Activated CD4-positive, alpha-beta T cell treated with anti-CD3 and anti-CD28 coated beads for 36 hours (primary cell): ENCODE measurements around the gene TESMIN. TPM values are rescaled to one million over a fixed set of nuclear protein-coding genes. Genes with fewer than 3 reads are reported as not detected.

Experiments
- ATAC-seq: fragments of 200-7000 bp; cut with Tn5 transposase; one replicate; pipeline ENCODE4 v1.10.0; 2021; ENCODE audit warnings: mild to moderate bottlenecking, moderate library complexity
- CTCF ChIA-PET: fragments of 350-600 bp; sonication (Branson Sonifier 250); formaldehyde crosslinking; loops from one replicate; lab custom pipeline; 2021; ENCODE audit warnings: antibody characterized with exemption; lab: Charles Lee
- POLR2A ChIA-PET: fragments of 350-600 bp; sonication (Branson Sonifier 250); formaldehyde crosslinking; loops from one replicate; lab custom pipeline; 2021; ENCODE audit warnings: antibody characterized with exemption, inconsistent platforms; lab: Charles Lee
- DNase-seq: peaks from one replicate; pipeline ENCODE4 v3.0.0-alpha.2; 2020
- H3K27ac Mint-ChIP-seq: one replicate; pipeline ENCODE4 v1.8.0; 2021; ENCODE audit warnings: mixed read lengths
- H3K27me3 Mint-ChIP-seq: one replicate; pipeline ENCODE4 v1.8.0; 2021; ENCODE audit warnings: mixed read lengths
- H3K36me3 Mint-ChIP-seq: one replicate; pipeline ENCODE4 v1.8.0; 2021; ENCODE audit warnings: low read depth, mixed read lengths
- H3K4me1 Mint-ChIP-seq: one replicate; pipeline ENCODE4 v1.8.0; 2021; ENCODE audit warnings: mixed read lengths
- H3K4me3 Mint-ChIP-seq: one replicate; pipeline ENCODE4 v1.8.0; 2021; ENCODE audit warnings: mild to moderate bottlenecking, moderate library complexity, mixed read lengths
- H3K9me3 Mint-ChIP-seq: one replicate; pipeline ENCODE4 v1.8.0; 2021; ENCODE audit warnings: low read depth, mixed read lengths
- intact Hi-C, 2 experiments: fragments of 100-400 bp; cut with DNase I in 1 of 2; cut with micrococcal nuclease in 1 of 2; formaldehyde crosslinking; loops; one replicate each; pipeline versions ENCODE4 v1.14.2 to v1.15.1; 2022 to 2024; cut with DNase I, micrococcal nuclease
- total RNA-seq, 2 experiments: library from RNA; stranded (reverse); gene quantifications; one replicate each; pipeline ENCODE4 v1.2.3, GENCODE V29; 2021

TESMIN gene
- total RNA-seq, 2 experiments from 2014 or later = 2.9 to 3.5 TPM

DNA sequence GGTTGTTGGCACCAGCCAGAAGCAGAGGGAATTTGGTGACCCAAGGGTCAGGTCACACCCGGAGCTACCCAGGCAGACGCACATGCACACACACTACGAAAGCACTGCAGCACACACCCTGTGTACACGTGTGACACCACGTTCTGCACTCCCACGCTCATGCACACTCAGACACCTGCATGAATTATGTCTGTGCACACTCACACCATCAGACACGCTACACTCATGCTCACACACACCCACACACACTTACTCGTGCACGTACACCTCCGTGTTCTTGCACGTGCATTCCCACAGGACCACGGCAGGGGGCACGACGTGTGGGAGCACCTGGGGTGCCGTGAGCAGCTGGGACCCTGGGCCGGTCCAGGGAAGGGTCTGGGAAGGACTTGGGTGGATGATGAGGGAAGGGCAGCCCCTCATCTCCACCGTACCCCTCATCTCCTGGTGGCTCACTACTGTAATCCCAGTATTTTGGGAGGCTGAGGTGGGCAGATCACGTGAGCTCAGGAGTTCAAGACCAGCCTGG is 87.8 kb downstream of the TESMIN start:
- intact Hi-C loops = no loop called here
- Mint-ChIP-seq H3K27ac (no peak overlapping the region), H3K27me3 (peaks cover 3% of the 10 kb centered on the region), H3K9me3 (no peaks in the 10 kb centered on the region), H3K36me3 (no peaks in the 10 kb centered on the region), H3K4me3 (no peak overlapping the region), H3K4me1 (no peaks in the 10 kb centered on the region)
- POLR2A ChIA-PET = no interaction called here
- no peak for ATAC-seq
- DNase-seq = no peak
- CTCF ChIA-PET = interaction anchor here (1.0 to 1.5 kb wide), 2 partner anchors 50 to 134 kb away, joined by 3 to 6 read pairs; no protein-coding TSS in a partner anchor

- H3K4me3 Mint-ChIP-seq = no peak overlapping the region
- POLR2A ChIA-PET = no interaction called here
- CTCF ChIA-PET = interaction anchor here (0.5 kb wide), 1 partner anchor 75 kb away, joined by 3 read pairs; no protein-coding TSS in a partner anchor
- no peak for DNase-seq
- no peak overlapping the region for H3K27ac Mint-ChIP-seq
- H3K4me1 Mint-ChIP-seq = no peaks in the 10 kb centered on the region
- intact Hi-C loops = no loop called here
- no peak for ATAC-seq
- H3K27me3 Mint-ChIP-seq = peaks cover 3% of the 10 kb centered on the region
- H3K9me3 Mint-ChIP-seq = no peaks in the 10 kb centered on the region
- no peaks in the 10 kb centered on the region for H3K36me3 Mint-ChIP-seq
Measured at GRCh38 chr11:68661697-68662603, 89.4 kb downstream of the TESMIN start.

- no peak for ATAC-seq
- ChIA-PET CTCF (no interaction called here), POLR2A (no interaction called here)
- no peaks in the 10 kb centered on the region for H3K9me3 Mint-ChIP-seq
- intact Hi-C loops = no loop called here
- H3K27me3 Mint-ChIP-seq = peaks cover 3% of the 10 kb centered on the region
- H3K27ac Mint-ChIP-seq = no peak overlapping the region
- no peaks in the 10 kb centered on the region for H3K4me1 Mint-ChIP-seq
- H3K4me3 Mint-ChIP-seq = no peak overlapping the region
- DNase-seq = no peak
- no peaks in the 10 kb centered on the region for H3K36me3 Mint-ChIP-seq
Measured at GRCh38 chr11:68661014-68661413, 90.3 kb downstream of the TESMIN start.

DNA sequence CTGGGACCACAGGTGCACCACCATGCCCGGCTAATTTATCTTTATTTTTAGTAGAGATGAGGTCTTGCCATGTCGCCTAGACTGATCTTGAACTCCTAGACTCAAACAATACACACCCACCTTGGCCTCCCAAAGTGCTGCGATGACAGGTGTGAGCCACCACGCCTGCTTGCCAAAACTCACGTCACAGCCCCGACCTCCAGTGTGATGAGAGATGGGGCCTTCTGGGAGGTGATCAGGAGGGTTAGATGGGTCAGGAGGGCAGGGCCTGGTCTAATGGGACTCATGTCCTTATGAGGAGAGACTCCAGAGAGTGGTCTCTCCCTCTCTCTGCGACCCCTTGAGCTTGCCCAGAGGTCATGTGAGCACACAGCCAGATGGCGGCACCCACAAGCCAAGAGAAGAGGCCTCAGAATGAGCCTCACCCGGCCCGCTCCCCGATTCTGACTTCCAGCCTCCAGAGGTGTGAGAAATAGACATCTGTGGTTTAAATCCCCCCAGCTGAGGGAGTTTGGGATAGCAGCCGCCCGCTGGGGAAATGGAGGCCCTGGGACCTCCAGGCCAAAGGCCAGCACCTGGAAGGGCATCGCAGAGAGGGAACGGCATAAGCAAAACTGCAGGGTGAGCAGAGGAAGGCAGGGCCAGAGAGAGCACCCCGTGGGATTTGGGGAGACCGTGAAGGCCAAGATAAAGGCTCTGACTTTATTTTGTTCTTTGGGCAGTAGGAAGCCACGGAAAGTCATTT is 91.1 kb downstream of the TESMIN start:
- ChIA-PET POLR2A (no interaction called here), CTCF (no interaction called here)
- Mint-ChIP-seq H3K4me3 (no peak overlapping the region), H3K4me1 (no peaks in the 10 kb centered on the region), H3K36me3 (no peaks in the 10 kb centered on the region), H3K27me3 (peaks cover 3% of the 10 kb centered on the region), H3K9me3 (no peaks in the 10 kb centered on the region), H3K27ac (no peak overlapping the region)
- DNase-seq (no peak), ATAC-seq (no peak)
- intact Hi-C loops = no loop called here

DNA sequence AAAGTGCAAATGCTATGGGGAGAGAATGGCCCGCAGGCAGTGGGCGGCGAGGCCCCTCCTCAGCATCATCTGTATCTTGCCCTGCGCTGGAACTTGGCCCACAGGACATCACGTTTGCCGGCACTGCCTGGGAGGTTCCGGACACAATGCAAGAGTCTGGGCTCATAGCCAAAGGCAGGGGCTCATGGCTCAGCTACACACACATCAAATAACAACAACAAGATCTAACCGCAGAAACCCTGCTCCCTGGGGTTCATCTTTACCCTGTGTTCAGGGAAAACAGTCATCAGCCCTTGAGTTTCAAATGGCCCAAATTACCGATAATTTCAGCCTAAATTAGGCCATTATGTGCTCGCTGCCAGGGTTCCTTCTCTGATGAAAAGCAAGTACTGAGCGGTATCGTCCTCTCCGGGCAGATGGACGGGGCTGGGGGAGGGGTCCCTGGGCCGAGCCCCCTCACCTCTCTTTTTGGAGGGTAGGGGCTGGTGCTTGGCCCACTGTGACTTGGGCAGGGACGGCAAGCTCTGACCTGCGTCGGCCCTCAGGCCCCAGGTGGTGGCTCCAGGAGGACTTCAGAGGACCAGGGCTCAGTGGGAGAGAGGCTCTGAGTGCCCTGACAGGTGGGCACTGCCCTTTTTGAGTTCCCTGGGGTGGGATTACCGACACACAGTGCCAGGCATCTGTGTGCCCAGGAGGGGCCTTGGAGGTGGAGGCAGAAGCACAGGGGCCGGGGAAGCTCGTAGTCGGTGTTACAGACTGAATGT is 92.0 kb downstream of the TESMIN start:
- Mint-ChIP-seq H3K4me3 (no peak overlapping the region), H3K27ac (no peak overlapping the region), H3K36me3 (no peaks in the 10 kb centered on the region), H3K4me1 (no peaks in the 10 kb centered on the region), H3K9me3 (peaks cover 2% of the 10 kb centered on the region), H3K27me3 (peaks cover 3% of the 10 kb centered on the region)
- no peak for DNase-seq
- CTCF ChIA-PET = no interaction called here
- no peak for ATAC-seq
- POLR2A ChIA-PET = no interaction called here
- intact Hi-C loops = no loop called here

GRCh38 chr11:68658661-68659060 is 92.7 kb downstream of the TESMIN start:
- Mint-ChIP-seq H3K4me3 (no peak overlapping the region), H3K27me3 (peaks cover 3% of the 10 kb centered on the region), H3K4me1 (no peaks in the 10 kb centered on the region), H3K36me3 (no peaks in the 10 kb centered on the region), H3K9me3 (peaks cover 2% of the 10 kb centered on the region), H3K27ac (no peak overlapping the region)
- ChIA-PET CTCF (no interaction called here), POLR2A (no interaction called here)
- no peak for DNase-seq
- intact Hi-C loops = no loop called here
- no peak for ATAC-seq

- ATAC-seq = no peak
- ChIA-PET CTCF (interaction anchor here (0.7 kb wide), 1 partner anchor 9 kb away, joined by 3 read pairs; no protein-coding TSS in a partner anchor), POLR2A (no interaction called here)
- no peak for DNase-seq
- H3K36me3 Mint-ChIP-seq = no peaks in the 10 kb centered on the region
- H3K27ac Mint-ChIP-seq = no peak overlapping the region
- H3K4me1 Mint-ChIP-seq = no peaks in the 10 kb centered on the region
- H3K4me3 Mint-ChIP-seq = no peak overlapping the region
- peaks cover 3% of the 10 kb centered on the region for H3K27me3 Mint-ChIP-seq
- intact Hi-C loops = no loop called here
- H3K9me3 Mint-ChIP-seq = peaks cover 2% of the 10 kb centered on the region
Measured at GRCh38 chr11:68658097-68658496, 93.2 kb downstream of the TESMIN start.

Other genes starting within 250 kb of the TESMIN start
- gene GAL, start 67.0 kb downstream of the TESMIN start, total RNA-seq = 1 to 10 TPM; 2.2 to 2.5 TPM
- 10 to 100 TPM; 23.3 to 25.4 TPM for gene CPT1A, start 90.4 kb upstream of the TESMIN start, total RNA-seq
- gene MRPL21, start 152.3 kb upstream of the TESMIN start, total RNA-seq = 100 to 1,000 TPM; 100 to 102 TPM
- gene IGHMBP2, start 152.4 kb upstream of the TESMIN start, total RNA-seq = 10 to 100 TPM; 20.9 to 25.4 TPM
- not detected for gene MRGPRD, start 229.5 kb upstream of the TESMIN start, total RNA-seq